Activated naive CD8-positive, alpha-beta T cell (primary cell): ENCODE measurements around the gene SMAD6.
"Not testable (repeated sequence)": the region's sequence is repeated elsewhere in the genome, so short reads cannot be mapped to it uniquely, and the experiment has no call there.

ENCODE experiments used
- H3K27ac Mint-ChIP-seq: one replicate; pipeline ENCODE4 v1.8.0; 2021; ENCODE audit warnings: mixed read lengths
- H3K27me3 Mint-ChIP-seq: one replicate; pipeline ENCODE4 v1.8.0; 2021; ENCODE audit warnings: mixed read lengths
- H3K36me3 Mint-ChIP-seq: one replicate; pipeline ENCODE4 v1.8.0; 2021; ENCODE audit warnings: mixed read lengths
- H3K4me1 Mint-ChIP-seq: one replicate; pipeline ENCODE4 v1.8.0; 2021; ENCODE audit warnings: low read depth, mixed read lengths
- H3K4me3 Mint-ChIP-seq: one replicate; pipeline ENCODE4 v1.8.0; 2021; ENCODE audit warnings: mild to moderate bottlenecking, mixed read lengths
- H3K9me3 Mint-ChIP-seq: one replicate; pipeline ENCODE4 v1.8.0; 2021; ENCODE audit warnings: low read depth, mixed read lengths

The SMAD6 gene

DNA sequence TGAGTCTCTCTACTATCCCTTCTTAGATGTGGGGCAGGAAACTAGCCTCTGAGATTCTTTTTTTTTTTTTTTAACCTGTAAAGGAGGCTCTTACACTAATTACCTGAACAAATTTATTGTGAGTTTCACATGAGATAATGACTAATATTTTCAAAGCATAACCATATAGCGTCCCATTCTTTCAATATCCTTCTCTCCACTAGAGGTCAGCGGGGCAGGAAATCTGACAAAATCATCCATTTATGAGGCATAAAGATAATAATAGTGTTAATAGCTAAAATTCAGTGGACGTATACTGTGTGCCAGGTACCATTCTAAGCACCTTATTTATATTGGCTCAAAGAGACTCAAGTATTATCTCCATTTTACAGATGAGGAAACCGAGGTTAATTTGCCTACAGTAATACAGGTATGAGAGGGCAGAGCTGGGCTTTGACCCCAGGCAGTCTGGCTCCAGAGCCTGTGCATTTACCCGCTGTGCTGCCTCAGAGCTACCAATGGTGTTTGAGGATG, 16.3 kb upstream of the SMAD6 start:
- Mint-ChIP-seq H3K4me3 (no peak overlapping the region), H3K27me3 (no peaks in the 10 kb centered on the region), H3K4me1 (no peaks in the 10 kb centered on the region), H3K36me3 (peaks cover 9% of the 10 kb centered on the region), H3K27ac (no peak overlapping the region), H3K9me3 (no peaks in the 10 kb centered on the region)

DNA sequence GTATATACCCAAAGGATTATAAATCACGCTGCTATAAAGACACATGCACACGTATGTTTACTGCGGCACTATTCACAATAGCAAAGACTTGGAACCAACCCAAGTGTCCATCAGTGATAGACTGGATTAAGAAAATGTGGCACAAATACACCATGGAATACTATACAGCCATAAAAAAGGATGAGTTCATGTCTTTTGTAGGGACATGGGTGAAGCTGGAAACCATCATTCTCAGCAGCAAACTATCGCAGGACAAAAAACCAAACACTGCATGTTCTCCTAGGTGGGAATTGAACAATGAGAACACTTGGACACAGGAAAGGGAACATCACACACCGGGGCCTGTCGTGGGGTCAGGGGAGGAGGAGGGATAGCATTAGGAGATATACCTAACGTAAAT, 11.1 kb upstream of the SMAD6 start:
- H3K27me3 Mint-ChIP-seq, H3K4me3 Mint-ChIP-seq, H3K36me3 Mint-ChIP-seq, H3K9me3 Mint-ChIP-seq, H3K27ac Mint-ChIP-seq: not testable (repeated sequence)
- H3K4me1 Mint-ChIP-seq, result peaks cover 16% of the 10 kb centered on the region

GRCh38 chr15:66691727-66692126, 10.3 kb upstream of the SMAD6 start:
- Mint-ChIP-seq H3K36me3 (no peaks in the 10 kb centered on the region), H3K9me3 (no peaks in the 10 kb centered on the region), H3K27ac (no peak overlapping the region), H3K4me3 (no peak overlapping the region), H3K4me1 (peaks cover 16% of the 10 kb centered on the region), H3K27me3 (no peaks in the 10 kb centered on the region)

GRCh38 chr15:66692391-66692790, 9.6 kb upstream of the SMAD6 start:
- Mint-ChIP-seq H3K4me3 (no peak overlapping the region), H3K27ac (peak overlapping the region; percentile 88), H3K36me3 (no peaks in the 10 kb centered on the region), H3K27me3 (no peaks in the 10 kb centered on the region), H3K9me3 (no peaks in the 10 kb centered on the region), H3K4me1 (peaks cover 16% of the 10 kb centered on the region)

DNA sequence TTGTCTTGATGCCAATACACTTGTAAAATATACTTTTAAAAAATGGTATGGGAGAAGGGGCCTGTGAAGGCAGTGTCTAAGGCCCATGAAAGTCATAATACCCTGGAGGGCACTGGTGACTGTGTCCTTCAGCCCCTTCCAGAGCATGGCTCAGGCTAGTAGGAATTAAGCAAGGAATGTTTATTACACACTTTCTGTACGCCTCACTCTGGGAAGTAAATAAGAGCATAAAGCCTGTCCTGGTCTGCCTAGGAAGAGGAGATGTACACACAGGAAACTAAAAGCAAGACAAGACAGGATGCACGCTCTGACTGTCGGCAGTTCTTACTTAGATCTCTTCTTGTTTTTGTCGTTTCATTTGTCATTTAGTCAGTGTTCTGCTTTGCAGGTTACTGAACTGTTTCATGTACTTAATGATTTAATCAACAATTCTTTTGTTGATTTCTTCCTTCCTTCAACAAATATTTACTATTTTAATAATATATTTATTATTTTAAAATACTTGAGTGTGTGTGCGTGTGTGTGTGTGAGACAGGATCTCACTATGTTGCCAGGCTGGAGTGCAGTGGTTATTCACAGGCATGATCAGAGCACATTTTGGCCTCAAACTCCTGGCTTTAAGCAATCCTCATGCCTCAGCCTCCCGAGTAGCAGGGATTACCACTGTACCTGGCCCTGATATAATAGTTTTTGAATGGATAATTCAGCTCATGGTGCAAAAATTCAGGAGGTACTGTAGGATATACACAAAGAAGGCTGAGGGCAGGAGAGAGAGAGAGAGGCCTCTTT, 9.0 kb upstream of the SMAD6 start:
- Mint-ChIP-seq H3K27me3 (no peaks in the 10 kb centered on the region), H3K27ac (peak overlapping the region; percentile 88), H3K36me3 (no peaks in the 10 kb centered on the region), H3K4me1 (peaks cover 16% of the 10 kb centered on the region), H3K9me3 (no peaks in the 10 kb centered on the region), H3K4me3 (peak overlapping the region; percentile 43)

DNA sequence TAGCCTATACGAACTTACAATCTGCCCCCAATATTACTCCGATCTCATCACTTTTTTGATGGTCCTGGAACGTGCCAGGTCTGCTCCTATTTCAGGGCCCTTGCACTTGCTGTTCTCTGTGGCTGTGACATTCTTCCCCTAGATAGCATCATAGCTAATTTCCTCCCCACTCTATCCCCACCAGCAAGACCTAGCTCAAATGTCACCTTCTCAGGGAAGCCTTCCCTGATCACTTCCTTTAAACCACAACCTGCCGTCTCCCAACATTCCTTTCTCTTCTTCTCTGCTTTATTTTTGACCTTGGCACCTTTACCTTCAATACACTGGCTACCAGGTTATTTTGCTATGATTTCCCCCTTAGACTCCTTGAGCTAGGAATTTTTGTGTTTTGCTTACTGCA, 5.3 kb upstream of the SMAD6 start:
- no peak overlapping the region for H3K27ac Mint-ChIP-seq
- no peaks in the 10 kb centered on the region for H3K27me3 Mint-ChIP-seq
- peaks cover 21% of the 10 kb centered on the region for H3K4me1 Mint-ChIP-seq
- H3K4me3 Mint-ChIP-seq, result no peak overlapping the region
- H3K9me3 Mint-ChIP-seq, result no peaks in the 10 kb centered on the region
- no peaks in the 10 kb centered on the region for H3K36me3 Mint-ChIP-seq

GRCh38 chr15:66698318-66698961, 3.6 kb upstream of the SMAD6 start:
- Mint-ChIP-seq H3K27ac (no peak overlapping the region), H3K4me1 (peaks cover 14% of the 10 kb centered on the region), H3K9me3 (no peaks in the 10 kb centered on the region), H3K36me3 (no peaks in the 10 kb centered on the region), H3K4me3 (no peak overlapping the region), H3K27me3 (peaks cover 2% of the 10 kb centered on the region)

- Mint-ChIP-seq H3K4me3 (no peak overlapping the region), H3K27ac (no peak overlapping the region), H3K4me1 (peaks cover 14% of the 10 kb centered on the region)
Measured at GRCh38 chr15:66698971-66699370, 3.1 kb upstream of the SMAD6 start.

GRCh38 chr15:66700412-66700801, 1.6 kb upstream of the SMAD6 start:
- Mint-ChIP-seq H3K4me3 (peak overlapping the region; percentile 85), H3K9me3 (no peaks in the 10 kb centered on the region), H3K4me1 (peaks cover 13% of the 10 kb centered on the region), H3K36me3 (no peaks in the 10 kb centered on the region), H3K27me3 (peaks cover 7% of the 10 kb centered on the region), H3K27ac (peak overlapping the region; percentile 50)

More at GRCh38 chr15:66698971-66699370, 3.1 kb upstream of the SMAD6 start:
- no peaks in the 10 kb centered on the region for H3K36me3 Mint-ChIP-seq
- peaks cover 2% of the 10 kb centered on the region for H3K27me3 Mint-ChIP-seq
- H3K9me3 Mint-ChIP-seq, result no peaks in the 10 kb centered on the region

- Mint-ChIP-seq H3K27ac (peak overlapping the region; percentile 50), H3K4me3 (peak overlapping the region; percentile 85), H3K9me3 (no peaks in the 10 kb centered on the region), H3K36me3 (no peaks in the 10 kb centered on the region), H3K27me3 (peaks cover 7% of the 10 kb centered on the region), H3K4me1 (peaks cover 13% of the 10 kb centered on the region)
Measured at GRCh38 chr15:66700802-66701421, 1.1 kb upstream of the SMAD6 start.

GRCh38 chr15:66701422-66702034, 508 bp upstream of the SMAD6 start:
- Mint-ChIP-seq H3K27me3 (peaks cover 7% of the 10 kb centered on the region), H3K9me3 (no peaks in the 10 kb centered on the region), H3K36me3 (no peaks in the 10 kb centered on the region), H3K27ac (peak overlapping the region; percentile 34), H3K4me3 (peak overlapping the region; percentile 89), H3K4me1 (peaks cover 13% of the 10 kb centered on the region)

DNA sequence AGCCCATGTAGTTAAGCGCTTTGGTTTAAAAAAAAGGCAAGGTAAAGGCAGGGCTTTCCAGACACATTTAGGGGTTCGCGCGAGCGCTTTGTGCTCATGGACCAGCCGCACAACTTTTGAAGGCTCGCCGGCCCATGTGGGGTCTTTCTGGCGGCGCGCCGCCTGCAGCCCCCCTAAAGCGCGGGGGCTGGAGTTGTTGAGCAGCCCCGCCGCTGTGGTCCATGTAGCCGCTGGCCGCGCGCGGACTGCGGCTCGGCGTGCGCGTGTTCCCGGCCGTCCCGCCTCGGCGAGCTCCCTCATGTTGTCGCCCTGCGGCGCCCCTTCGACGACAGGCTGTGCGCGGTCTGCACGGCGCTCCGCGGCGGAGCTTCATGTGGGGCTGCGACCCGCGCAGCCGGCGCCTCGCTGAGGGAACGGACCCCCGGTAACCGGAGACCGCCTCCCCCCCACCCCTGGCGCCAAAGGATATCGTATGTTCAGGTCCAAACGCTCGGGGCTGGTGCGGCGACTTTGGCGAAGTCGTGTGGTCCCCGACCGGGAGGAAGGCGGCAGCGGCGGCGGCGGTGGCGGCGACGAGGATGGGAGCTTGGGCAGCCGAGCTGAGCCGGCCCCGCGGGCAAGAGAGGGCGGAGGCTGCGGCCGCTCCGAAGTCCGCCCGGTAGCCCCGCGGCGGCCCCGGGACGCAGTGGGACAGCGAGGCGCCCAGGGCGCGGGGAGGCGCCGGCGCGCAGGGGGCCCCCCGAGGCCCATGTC, 927 bp downstream of the SMAD6 start:
- H3K27me3 Mint-ChIP-seq, result peaks cover 7% of the 10 kb centered on the region
- peak overlapping the region; percentile 66 for H3K4me3 Mint-ChIP-seq
- peaks cover 13% of the 10 kb centered on the region for H3K4me1 Mint-ChIP-seq
- no peak overlapping the region for H3K27ac Mint-ChIP-seq
- H3K36me3 Mint-ChIP-seq, result no peaks in the 10 kb centered on the region
- no peaks in the 10 kb centered on the region for H3K9me3 Mint-ChIP-seq

DNA sequence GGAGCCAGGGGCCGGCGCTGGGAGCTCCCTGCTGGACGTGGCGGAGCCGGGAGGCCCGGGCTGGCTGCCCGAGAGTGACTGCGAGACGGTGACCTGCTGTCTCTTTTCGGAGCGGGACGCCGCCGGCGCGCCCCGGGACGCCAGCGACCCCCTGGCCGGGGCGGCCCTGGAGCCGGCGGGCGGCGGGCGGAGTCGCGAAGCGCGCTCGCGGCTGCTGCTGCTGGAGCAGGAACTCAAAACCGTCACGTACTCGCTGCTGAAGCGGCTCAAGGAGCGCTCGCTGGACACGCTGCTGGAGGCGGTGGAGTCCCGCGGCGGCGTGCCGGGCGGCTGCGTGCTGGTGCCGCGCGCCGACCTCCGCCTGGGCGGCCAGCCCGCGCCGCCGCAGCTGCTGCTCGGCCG, 1.5 kb downstream of the SMAD6 start:
- H3K9me3 Mint-ChIP-seq, result no peaks in the 10 kb centered on the region
- H3K36me3 Mint-ChIP-seq, result no peaks in the 10 kb centered on the region
- H3K27me3 Mint-ChIP-seq, result peaks cover 7% of the 10 kb centered on the region
- no peak overlapping the region for H3K27ac Mint-ChIP-seq
- no peak overlapping the region for H3K4me3 Mint-ChIP-seq
- peaks cover 13% of the 10 kb centered on the region for H3K4me1 Mint-ChIP-seq

GRCh38 chr15:66704019-66704802, 2.2 kb downstream of the SMAD6 start:
- Mint-ChIP-seq H3K27me3 (peaks cover 7% of the 10 kb centered on the region), H3K9me3 (no peaks in the 10 kb centered on the region), H3K36me3 (no peaks in the 10 kb centered on the region), H3K27ac (no peak overlapping the region), H3K4me3 (peak overlapping the region; percentile 85), H3K4me1 (peaks cover 13% of the 10 kb centered on the region)
